ENCODE data around the gene UHRF1.
A peak's percentile ranks its signal among the peaks of the same experiment; 100 is the strongest.

The UHRF1 gene

DNA sequence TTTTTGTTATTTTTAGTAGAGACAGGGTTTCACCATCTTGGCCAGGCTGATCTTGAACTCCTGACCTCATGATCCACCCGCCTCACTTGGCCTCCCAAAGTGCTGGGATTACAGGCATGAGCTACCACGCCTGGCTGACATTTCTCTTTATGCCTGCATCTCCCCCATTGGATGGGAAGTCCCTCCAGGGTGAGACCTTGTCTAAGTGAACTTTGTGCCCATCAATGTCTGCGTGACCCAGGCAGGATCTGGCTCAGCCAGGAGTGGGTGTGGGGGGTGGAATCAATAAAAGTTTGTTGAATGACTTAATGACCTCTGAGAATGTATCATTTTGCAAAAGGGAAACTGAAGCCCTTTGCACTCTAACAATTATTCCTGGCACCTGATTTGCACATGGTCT is 4.8 kb upstream of the UHRF1 start:
- no peaks in the 10 kb centered on the region for H3F3A ChIP-seq (ENCODE audit: low read depth)
- no peak overlapping the region for H2AFZ ChIP-seq (ENCODE audit: low read length)
- H3K36me3 ChIP-seq (ENCODE audit: insufficient read depth, low read length): no peaks in the 10 kb centered on the region
- peaks cover 10% of the 10 kb centered on the region for H3K4me1 ChIP-seq (ENCODE audit: insufficient read depth, low read length, poor library complexity, severe bottlenecking)
- no peaks in the 10 kb centered on the region for H3K9me2 ChIP-seq (replicated peaks; ENCODE audit: low read depth, low read length)
- H4K20me1 ChIP-seq (ENCODE audit: insufficient read depth, low read length, poor library complexity, severe bottlenecking): no peaks in the 10 kb centered on the region
- no peak overlapping the region for H3K4me3 ChIP-seq (ENCODE audit: low read length, poor library complexity, severe bottlenecking)
- H3K79me2 ChIP-seq (ENCODE audit: insufficient read depth, low read length): peaks cover 10% of the 10 kb centered on the region; the same call in 1 of the 2 replicates
- no peak overlapping the region for H3K9ac ChIP-seq (ENCODE audit: low read depth, low read length, poor library complexity, severe bottlenecking)
- H3K27me3 ChIP-seq (ENCODE audit: insufficient read depth, low read length, poor library complexity, severe bottlenecking): no peaks in the 10 kb centered on the region
- H3K4me2 ChIP-seq (ENCODE audit: low read depth, low read length, poor library complexity, severe bottlenecking): no peak overlapping the region
- no peaks in the 10 kb centered on the region for H3K9me3 ChIP-seq (ENCODE audit: insufficient read depth, low read depth, low read length)
- TF ChIP-seq EZH2phosphoT487 (IDR thresholded peaks at IDR 0.05; ENCODE audit: borderline replicate concordance): no peak
- TF ChIP-seq CTCF (conservative IDR thresholded peaks at IDR 0.05; ENCODE audit: low read length): no peak

GRCh38 chr19:4906963-4907362 is 2.3 kb upstream of the UHRF1 start:
- peaks cover 20% of the 10 kb centered on the region for H3K4me1 ChIP-seq (ENCODE audit: insufficient read depth, low read length, poor library complexity, severe bottlenecking)
- no peaks in the 10 kb centered on the region for H3K36me3 ChIP-seq (ENCODE audit: insufficient read depth, low read length)
- H3K27me3 ChIP-seq (ENCODE audit: insufficient read depth, low read length, poor library complexity, severe bottlenecking): no peaks in the 10 kb centered on the region
- no peak overlapping the region for H3K4me3 ChIP-seq (ENCODE audit: low read length, poor library complexity, severe bottlenecking)
- no peaks in the 10 kb centered on the region for H3K9me2 ChIP-seq (replicated peaks; ENCODE audit: low read depth, low read length)
- H3K4me2 ChIP-seq (ENCODE audit: low read depth, low read length, poor library complexity, severe bottlenecking): no peak overlapping the region
- H3K9ac ChIP-seq (ENCODE audit: low read depth, low read length, poor library complexity, severe bottlenecking): no peak overlapping the region
- no peak overlapping the region for H2AFZ ChIP-seq (ENCODE audit: low read length)
- TF ChIP-seq CTCF (conservative IDR thresholded peaks at IDR 0.05; ENCODE audit: low read length) (no peak), EZH2phosphoT487 (IDR thresholded peaks at IDR 0.05; ENCODE audit: borderline replicate concordance) (no peak)
- H3F3A ChIP-seq (ENCODE audit: low read depth): peaks cover 5% of the 10 kb centered on the region
- H3K9me3 ChIP-seq (ENCODE audit: insufficient read depth, low read depth, low read length): no peaks in the 10 kb centered on the region
- peaks cover 1% of the 10 kb centered on the region for H4K20me1 ChIP-seq (ENCODE audit: insufficient read depth, low read length, poor library complexity, severe bottlenecking)
- H3K79me2 ChIP-seq (ENCODE audit: insufficient read depth, low read length): peaks cover 32% of the 10 kb centered on the region

- TF ChIP-seq EZH2phosphoT487 (IDR thresholded peaks at IDR 0.05; ENCODE audit: borderline replicate concordance) (no peak), CTCF (conservative IDR thresholded peaks at IDR 0.05; ENCODE audit: low read length) (no peak)
- Histone ChIP-seq H3K9ac (ENCODE audit: low read depth, low read length, poor library complexity, severe bottlenecking) (peak overlapping the region; percentile 98), H3F3A (ENCODE audit: low read depth) (peaks cover 5% of the 10 kb centered on the region), H3K27me3 (ENCODE audit: insufficient read depth, low read length, poor library complexity, severe bottlenecking) (no peaks in the 10 kb centered on the region), H4K20me1 (ENCODE audit: insufficient read depth, low read length, poor library complexity, severe bottlenecking) (peaks cover 12% of the 10 kb centered on the region), H2AFZ (ENCODE audit: low read length) (no peak overlapping the region), H3K4me1 (ENCODE audit: insufficient read depth, low read length, poor library complexity, severe bottlenecking) (peaks cover 31% of the 10 kb centered on the region), H3K4me3 (ENCODE audit: low read length, poor library complexity, severe bottlenecking) (peak overlapping the region; percentile 97), H3K79me2 (ENCODE audit: insufficient read depth, low read length) (peaks cover 46% of the 10 kb centered on the region), H3K36me3 (ENCODE audit: insufficient read depth, low read length) (peaks cover 9% of the 10 kb centered on the region; the same call in 1 of the 2 replicates), H3K9me3 (ENCODE audit: insufficient read depth, low read depth, low read length) (no peaks in the 10 kb centered on the region), H3K9me2 (replicated peaks; ENCODE audit: low read depth, low read length) (no peaks in the 10 kb centered on the region), H3K4me2 (ENCODE audit: low read depth, low read length, poor library complexity, severe bottlenecking) (peak overlapping the region; percentile 65)
Measured at GRCh38 chr19:4908360-4908759, 941 bp upstream of the UHRF1 start.
